Anterior cingulate cortex (tissue), 58 donors: ENCODE results near the gene ANKMY1.

Source experiments
- DNase-seq, 58 donors: peaks; one replicate each; lab custom pipeline; 2025; lab: John Stamatoyannopoulos, UW

The ANKMY1 gene

GRCh38 chr2:240494194-240494793 lies 63.5 kb downstream of the ANKMY1 start:
- no peak for DNase-seq

GRCh38 chr2:240491483-240491882 lies 66.3 kb downstream of the ANKMY1 start:
- no peak for DNase-seq

- DNase-seq: no peak
These were observed 75.6 kb downstream of the ANKMY1 start for GRCh38 chr2:240482141-240482540.

GRCh38 chr2:240481720-240482119 lies 76.1 kb downstream of the ANKMY1 start:
- no peak for DNase-seq

- DNase-seq: no peak
These were observed 76.8 kb downstream of the ANKMY1 start for GRCh38 chr2:240480834-240481623.

- no peak for DNase-seq
These were observed 78.7 kb downstream of the ANKMY1 start for GRCh38 chr2:240479111-240479501.

GRCh38 chr2:240478346-240479110 lies 79.3 kb downstream of the ANKMY1 start:
- DNase-seq: no peak

- no peak for DNase-seq
These were observed 79.9 kb downstream of the ANKMY1 start for GRCh38 chr2:240477916-240478315.

- DNase-seq: no peak
These were observed 84.6 kb downstream of the ANKMY1 start for GRCh38 chr2:240473211-240473610.

GRCh38 chr2:240472078-240472790 lies 85.6 kb downstream of the ANKMY1 start:
- no peak for DNase-seq

GRCh38 chr2:240469740-240470139 lies 88.0 kb downstream of the ANKMY1 start:
- DNase-seq: no peak

- no peak for DNase-seq
These were observed 88.5 kb downstream of the ANKMY1 start for GRCh38 chr2:240469239-240469636.

- no peak for DNase-seq
These were observed 89.2 kb downstream of the ANKMY1 start for GRCh38 chr2:240468303-240469238.

- no peak for DNase-seq
These were observed 90.0 kb downstream of the ANKMY1 start for GRCh38 chr2:240467659-240468302.

GRCh38 chr2:240467149-240467642 lies 90.6 kb downstream of the ANKMY1 start:
- no peak for DNase-seq

- no peak for DNase-seq
These were observed 91.1 kb downstream of the ANKMY1 start for GRCh38 chr2:240466579-240467148.

GRCh38 chr2:240465765-240466578 lies 91.8 kb downstream of the ANKMY1 start:
- no peak for DNase-seq

GRCh38 chr2:240465268-240465764 lies 92.5 kb downstream of the ANKMY1 start:
- DNase-seq: no peak
